Esophagus muscularis mucosa (tissue), 4 donors: Measurements from ENCODE around the gene DOCK2.

Experiments used
- CTCF ChIP-seq, 3 experiments: fragments of 200-600 bp in 2 of 3; fragments of 450-650 bp in 1 of 3; sonication (generic) in 2 of 3; IDR thresholded peaks; one replicate each; pipeline ENCODE4 v1.5.1; 2017 to 2019; ENCODE audit warnings: antibody characterized with exemption in 3 of 3, mild to moderate bottlenecking in 2 of 3, moderate library complexity in 1 of 3
- EP300 ChIP-seq: sonication (generic); formaldehyde crosslinking; IDR thresholded peaks from one replicate; pipeline ENCODE4 v1.6.1; 2017; ENCODE audit warnings: antibody characterized with exemption
- POLR2A ChIP-seq: fragments of 450-650 bp; IDR thresholded peaks from one replicate; pipeline ENCODE4 v1.6.1; 2017; ENCODE audit warnings: antibody characterized with exemption, moderate library complexity, mild to moderate bottlenecking, low read depth
- POLR2AphosphoS5 ChIP-seq, 2 donors: sonication (generic); formaldehyde crosslinking; IDR thresholded peaks; one replicate each; pipeline ENCODE4 v1.6.1; 2017; ENCODE audit warnings: antibody characterized with exemption in 2 of 2

GRCh38 chr5:169635936-169636335, 1.1 kb upstream of the DOCK2 start:
- TF ChIP-seq EP300, result no peak
- no peak for TF ChIP-seq POLR2A
- no peak for TF ChIP-seq CTCF (IDR thresholded peaks at IDR 0.05)
- TF ChIP-seq POLR2AphosphoS5 (IDR thresholded peaks at IDR 0.05), result no peak
